Measurements from ENCODE around the gene IL12RB2.
A peak's percentile ranks its signal among the peaks of the same experiment; 100 is the strongest.

IL12RB2 gene

DNA sequence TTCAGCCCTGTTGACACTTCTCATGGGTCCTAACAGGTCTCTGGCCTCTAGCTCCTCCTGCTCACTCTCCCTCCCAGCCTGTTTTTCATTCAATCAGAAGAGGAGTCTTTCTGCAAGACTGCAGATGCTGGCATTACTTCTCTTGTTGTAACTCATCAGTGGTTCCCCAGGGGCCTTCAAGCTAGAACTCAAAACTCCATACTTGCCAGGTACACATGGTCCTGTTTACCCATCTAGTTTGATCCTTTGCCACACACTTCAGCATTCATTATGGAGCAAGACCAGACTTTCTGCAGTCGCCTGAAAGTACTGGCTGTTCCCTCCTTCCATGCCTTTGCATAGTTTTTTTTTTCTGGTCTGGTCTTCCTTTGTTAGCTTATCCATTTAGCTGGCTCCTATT, 74.6 kb downstream of the IL12RB2 start:
- Histone ChIP-seq H3K9me3 (ENCODE audit: severe bottlenecking) (peaks cover 8% of the 10 kb centered on the region), H3K27me3 (ENCODE audit: insufficient read depth, poor library complexity, severe bottlenecking) (no peaks in the 10 kb centered on the region), H3K27ac (ENCODE audit: poor library complexity, severe bottlenecking) (no peak overlapping the region), H3K36me3 (ENCODE audit: low read depth) (no peaks in the 10 kb centered on the region), H3K4me3 (ENCODE audit: severe bottlenecking) (no peak overlapping the region), H3K4me1 (ENCODE audit: insufficient read depth, poor library complexity, severe bottlenecking) (no peaks in the 10 kb centered on the region)
- TF ChIP-seq, protein P1, sequence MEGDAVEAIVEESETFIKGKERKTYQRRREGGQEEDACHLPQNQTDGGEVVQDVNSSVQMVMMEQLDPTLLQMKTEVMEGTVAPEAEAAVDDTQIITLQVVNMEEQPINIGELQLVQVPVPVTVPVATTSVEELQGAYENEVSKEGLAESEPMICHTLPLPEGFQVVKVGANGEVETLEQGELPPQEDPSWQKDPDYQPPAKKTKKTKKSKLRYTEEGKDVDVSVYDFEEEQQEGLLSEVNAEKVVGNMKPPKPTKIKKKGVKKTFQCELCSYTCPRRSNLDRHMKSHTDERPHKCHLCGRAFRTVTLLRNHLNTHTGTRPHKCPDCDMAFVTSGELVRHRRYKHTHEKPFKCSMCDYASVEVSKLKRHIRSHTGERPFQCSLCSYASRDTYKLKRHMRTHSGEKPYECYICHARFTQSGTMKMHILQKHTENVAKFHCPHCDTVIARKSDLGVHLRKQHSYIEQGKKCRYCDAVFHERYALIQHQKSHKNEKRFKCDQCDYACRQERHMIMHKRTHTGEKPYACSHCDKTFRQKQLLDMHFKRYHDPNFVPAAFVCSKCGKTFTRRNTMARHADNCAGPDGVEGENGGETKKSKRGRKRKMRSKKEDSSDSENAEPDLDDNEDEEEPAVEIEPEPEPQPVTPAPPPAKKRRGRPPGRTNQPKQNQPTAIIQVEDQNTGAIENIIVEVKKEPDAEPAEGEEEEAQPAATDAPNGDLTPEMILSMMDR (IDR thresholded peaks at IDR 0.05; ENCODE audit: poor library complexity, severe bottlenecking): no peak
- no peak for ATAC-seq (ENCODE audit: low read depth)
- DNase-seq (ENCODE audit: low spot score): no peak

DNA sequence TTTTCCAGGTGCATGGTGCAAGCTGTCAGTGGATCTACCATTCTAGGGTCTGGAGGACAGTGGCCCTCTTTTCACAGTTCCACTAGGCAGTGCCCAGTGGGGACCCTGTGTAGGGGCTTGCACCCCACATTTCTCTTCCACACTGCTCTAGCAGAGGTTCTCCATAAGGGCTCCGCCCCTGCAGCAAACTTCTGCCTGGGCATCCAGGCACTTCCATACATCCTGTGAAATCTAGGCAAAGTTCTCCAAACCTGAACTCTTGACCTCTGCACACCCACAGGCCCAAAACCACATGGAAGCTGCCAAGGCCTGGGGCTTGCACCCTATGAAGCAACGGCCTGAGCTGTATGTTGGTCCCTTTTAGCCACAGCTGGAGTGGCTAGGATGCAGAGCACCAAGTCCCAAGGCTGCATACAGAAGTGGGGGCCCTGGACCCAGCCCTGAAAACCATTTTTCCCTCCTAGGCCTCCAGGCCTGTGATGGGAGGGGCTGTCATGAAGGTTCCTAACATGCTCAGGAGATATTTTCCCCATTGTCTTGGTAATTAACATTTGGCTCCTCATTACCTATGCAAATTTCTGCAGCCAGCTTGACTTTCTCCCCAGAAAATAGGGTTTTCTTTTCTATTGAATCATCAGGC, 76.4 kb downstream of the IL12RB2 start:
- peaks cover 8% of the 10 kb centered on the region for H3K9me3 ChIP-seq (ENCODE audit: severe bottlenecking)
- ATAC-seq (ENCODE audit: low read depth): no peak

DNA sequence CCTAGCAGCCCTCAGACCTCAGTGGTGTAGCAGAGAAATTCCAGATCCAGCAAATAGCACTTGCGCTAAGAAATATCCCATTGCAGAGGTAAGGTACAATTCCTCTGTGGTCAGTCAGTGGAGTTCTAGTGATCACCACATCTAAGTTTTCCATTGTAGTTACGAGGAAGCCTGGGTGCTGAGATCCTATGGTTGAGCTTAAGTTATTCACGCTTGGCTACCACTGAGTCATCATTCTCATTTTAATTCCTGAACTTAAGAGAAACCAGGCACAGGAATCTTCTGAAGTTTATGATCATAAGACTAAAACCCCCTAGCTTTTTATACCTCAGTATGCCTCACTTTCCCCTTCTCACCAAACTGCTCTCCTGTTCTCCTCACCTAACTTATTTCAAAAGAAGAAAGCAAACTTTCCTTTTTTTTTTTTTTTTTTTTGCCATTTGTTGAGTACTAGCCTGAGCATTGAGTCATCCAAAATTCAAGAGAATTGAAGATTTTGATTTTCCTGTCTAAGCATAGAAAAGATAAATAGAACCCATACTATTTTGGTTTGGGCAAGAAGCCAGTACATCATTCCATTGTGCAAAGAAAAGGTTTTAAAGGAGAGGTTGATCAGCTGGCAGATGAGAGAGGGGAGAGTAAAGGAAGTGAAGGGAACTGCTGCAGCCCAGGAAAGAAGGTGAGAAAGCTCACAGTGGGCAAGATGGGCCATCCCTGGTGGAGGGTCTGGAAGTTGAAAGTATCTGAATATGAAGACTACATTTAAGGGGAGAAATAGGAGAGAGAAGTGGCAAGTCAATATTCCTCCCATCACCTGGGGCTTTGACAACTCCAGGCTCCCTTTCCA, 82.6 kb downstream of the IL12RB2 start:
- H3K4me3 ChIP-seq (ENCODE audit: severe bottlenecking): no peak overlapping the region
- H3K9me3 ChIP-seq (ENCODE audit: severe bottlenecking): no peaks in the 10 kb centered on the region
- DNase-seq (ENCODE audit: low spot score) (no peak), ATAC-seq (ENCODE audit: low read depth) (peak; percentile 74; the same call in 2 of the 3 replicates)
- TF ChIP-seq, protein P1 (IDR thresholded peaks at IDR 0.05; ENCODE audit: poor library complexity, severe bottlenecking): no peak
- H3K27me3 ChIP-seq (ENCODE audit: insufficient read depth, poor library complexity, severe bottlenecking): no peaks in the 10 kb centered on the region
- H3K27ac ChIP-seq (ENCODE audit: poor library complexity, severe bottlenecking): peak overlapping the region; percentile 56
- H3K4me1 ChIP-seq (ENCODE audit: insufficient read depth, poor library complexity, severe bottlenecking): peaks cover 8% of the 10 kb centered on the region
- H3K36me3 ChIP-seq (ENCODE audit: low read depth): 0 out of 2 replicates have a peak, but pooled peaks cover 4% of the 10 kb centered on the region

More for the DNA sequence above, 76.4 kb downstream of the IL12RB2 start:
- no peaks in the 10 kb centered on the region for H3K27me3 ChIP-seq (ENCODE audit: insufficient read depth, poor library complexity, severe bottlenecking)
- H3K4me3 ChIP-seq (ENCODE audit: severe bottlenecking): no peak overlapping the region
- TF ChIP-seq, protein P1 (IDR thresholded peaks at IDR 0.05; ENCODE audit: poor library complexity, severe bottlenecking): no peak
- no peaks in the 10 kb centered on the region for H3K36me3 ChIP-seq (ENCODE audit: low read depth)
- H3K27ac ChIP-seq (ENCODE audit: poor library complexity, severe bottlenecking): no peak overlapping the region
- DNase-seq (ENCODE audit: low spot score): no peak
- no peaks in the 10 kb centered on the region for H3K4me1 ChIP-seq (ENCODE audit: insufficient read depth, poor library complexity, severe bottlenecking)

DNA sequence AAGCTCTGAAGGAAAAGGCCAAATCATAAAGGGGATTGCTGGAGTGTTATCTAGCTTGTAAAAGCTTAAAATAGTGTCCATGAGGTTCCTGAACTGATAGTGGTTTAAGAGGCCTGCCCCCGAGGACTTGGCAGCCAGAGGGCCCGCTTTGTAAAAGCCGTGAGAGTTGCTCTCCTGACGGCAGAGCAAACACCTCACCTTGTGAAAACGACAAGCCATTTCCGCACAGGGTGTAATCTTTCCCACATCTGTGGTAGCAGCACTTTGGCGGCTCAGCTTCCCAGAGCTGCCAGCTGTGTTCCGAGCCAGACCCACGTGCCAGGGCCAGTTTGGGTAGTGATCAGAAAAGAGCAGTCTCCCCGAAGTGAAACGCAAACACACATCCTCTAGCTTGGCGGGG, 85.6 kb downstream of the IL12RB2 start:
- TF ChIP-seq, protein P1 (IDR thresholded peaks at IDR 0.05; ENCODE audit: poor library complexity, severe bottlenecking): no peak
- H3K4me1 ChIP-seq (ENCODE audit: insufficient read depth, poor library complexity, severe bottlenecking): peaks cover 8% of the 10 kb centered on the region
- H3K27ac ChIP-seq (ENCODE audit: poor library complexity, severe bottlenecking): no peak overlapping the region
- ATAC-seq (ENCODE audit: low read depth) (no peak), DNase-seq (ENCODE audit: low spot score) (no peak)
- H3K4me3 ChIP-seq (ENCODE audit: severe bottlenecking): no peak overlapping the region
- no peaks in the 10 kb centered on the region for H3K9me3 ChIP-seq (ENCODE audit: severe bottlenecking)
- 0 out of 2 replicates have a peak, but pooled peaks cover 4% of the 10 kb centered on the region for H3K36me3 ChIP-seq (ENCODE audit: low read depth)
- H3K27me3 ChIP-seq (ENCODE audit: insufficient read depth, poor library complexity, severe bottlenecking): no peaks in the 10 kb centered on the region
